ENCODE results near the gene MRPS35.
"Not testable (repeated sequence)": the region's sequence is repeated elsewhere in the genome, so short reads cannot be mapped to it uniquely, and the experiment has no call there.

MRPS35 gene

GRCh38 chr12:27709212-27709931 lies 1.3 kb upstream of the MRPS35 start:
- no peak for DNase-seq (ENCODE audit: low read depth)

- no peak for DNase-seq (ENCODE audit: low read depth)
Measured at GRCh38 chr12:27709932-27710591, 570 bp upstream of the MRPS35 start.

- DNase-seq (ENCODE audit: low read depth): no peak
Measured at GRCh38 chr12:27711317-27711682, 668 bp downstream of the MRPS35 start.

- no peak for DNase-seq (ENCODE audit: low read depth)
Measured at GRCh38 chr12:27711967-27712366, 1.3 kb downstream of the MRPS35 start.

- DNase-seq (ENCODE audit: low read depth): no peak
Measured at GRCh38 chr12:27723212-27723611, 12.6 kb downstream of the MRPS35 start.

GRCh38 chr12:27730097-27730588 lies 19.5 kb downstream of the MRPS35 start:
- DNase-seq (ENCODE audit: low read depth): no peak

- no peak for DNase-seq (ENCODE audit: low read depth)
Measured at GRCh38 chr12:27732281-27732680, 21.6 kb downstream of the MRPS35 start.

GRCh38 chr12:27733052-27733656 lies 22.5 kb downstream of the MRPS35 start:
- no peak for DNase-seq (ENCODE audit: low read depth)

- DNase-seq (ENCODE audit: low read depth): no peak
Measured at GRCh38 chr12:27733791-27734190, 23.2 kb downstream of the MRPS35 start.

- DNase-seq (ENCODE audit: low read depth): not testable (repeated sequence)
Measured at GRCh38 chr12:27734321-27734720, 23.7 kb downstream of the MRPS35 start.

- no peak for DNase-seq (ENCODE audit: low read depth)
Measured at GRCh38 chr12:27743601-27744000, 33.0 kb downstream of the MRPS35 start.

- not testable (repeated sequence) for DNase-seq (ENCODE audit: low read depth)
Measured at GRCh38 chr12:27745734-27746133, 35.1 kb downstream of the MRPS35 start.

- no peak for DNase-seq (ENCODE audit: low read depth)
Measured at GRCh38 chr12:27747111-27747820, 36.6 kb downstream of the MRPS35 start.

GRCh38 chr12:27751386-27752047 lies 40.9 kb downstream of the MRPS35 start:
- no peak for DNase-seq (ENCODE audit: low read depth)

GRCh38 chr12:27754795-27755194 lies 44.2 kb downstream of the MRPS35 start:
- no peak for DNase-seq (ENCODE audit: low read depth)

GRCh38 chr12:27756670-27757195 lies 46.1 kb downstream of the MRPS35 start:
- no peak for DNase-seq (ENCODE audit: low read depth)

GRCh38 chr12:27762757-27763156 lies 52.1 kb downstream of the MRPS35 start:
- DNase-seq (ENCODE audit: low read depth): no peak

- DNase-seq (ENCODE audit: low read depth): no peak
Measured at GRCh38 chr12:27766587-27766986, 56.0 kb downstream of the MRPS35 start.

- DNase-seq (ENCODE audit: low read depth): no peak
Measured at GRCh38 chr12:27769142-27769673, 58.6 kb downstream of the MRPS35 start.

- no peak for DNase-seq (ENCODE audit: low read depth)
Measured at GRCh38 chr12:27771481-27772327, 61.1 kb downstream of the MRPS35 start.
